NCI-H2196 (cell line): ENCODE measurements around the gene SH3BP1.
"Not testable (repeated sequence)": the region's sequence is repeated elsewhere in the genome, so short reads cannot be mapped to it uniquely, and the experiment has no call there.

Experiments
- DNase-seq: peaks from one replicate; lab custom pipeline; 2025; ENCODE audit not compliant: unreplicated experiment; lab: John Stamatoyannopoulos, UW

SH3BP1 gene

DNA sequence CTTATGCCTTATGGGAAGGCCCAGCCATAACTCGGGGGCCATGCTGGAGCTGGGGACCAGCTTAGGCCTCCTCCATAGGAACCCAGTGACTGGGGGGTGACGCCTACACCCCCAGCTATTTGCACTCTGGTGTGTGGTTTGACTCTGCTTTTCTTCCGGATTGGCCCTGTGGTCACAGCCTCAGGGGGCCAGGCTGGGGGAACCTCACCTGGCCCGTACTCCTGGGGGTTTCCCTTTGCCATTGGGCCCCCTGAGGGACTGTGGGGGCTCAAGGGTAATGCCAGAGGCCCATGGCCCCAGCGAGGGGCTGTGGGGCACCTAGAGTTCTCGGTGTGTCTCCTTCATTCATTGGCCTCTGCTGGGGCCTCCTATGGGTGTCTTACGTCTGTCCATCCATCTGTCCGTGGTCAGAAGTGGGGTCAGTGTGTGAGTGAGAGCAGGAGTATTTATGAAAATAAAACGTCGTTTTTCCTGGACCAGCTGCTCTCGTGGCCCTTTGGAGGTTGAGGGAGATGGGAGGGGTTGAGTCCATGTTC is 6.3 kb upstream of the SH3BP1 start:
- DNase-seq = no peak

DNA sequence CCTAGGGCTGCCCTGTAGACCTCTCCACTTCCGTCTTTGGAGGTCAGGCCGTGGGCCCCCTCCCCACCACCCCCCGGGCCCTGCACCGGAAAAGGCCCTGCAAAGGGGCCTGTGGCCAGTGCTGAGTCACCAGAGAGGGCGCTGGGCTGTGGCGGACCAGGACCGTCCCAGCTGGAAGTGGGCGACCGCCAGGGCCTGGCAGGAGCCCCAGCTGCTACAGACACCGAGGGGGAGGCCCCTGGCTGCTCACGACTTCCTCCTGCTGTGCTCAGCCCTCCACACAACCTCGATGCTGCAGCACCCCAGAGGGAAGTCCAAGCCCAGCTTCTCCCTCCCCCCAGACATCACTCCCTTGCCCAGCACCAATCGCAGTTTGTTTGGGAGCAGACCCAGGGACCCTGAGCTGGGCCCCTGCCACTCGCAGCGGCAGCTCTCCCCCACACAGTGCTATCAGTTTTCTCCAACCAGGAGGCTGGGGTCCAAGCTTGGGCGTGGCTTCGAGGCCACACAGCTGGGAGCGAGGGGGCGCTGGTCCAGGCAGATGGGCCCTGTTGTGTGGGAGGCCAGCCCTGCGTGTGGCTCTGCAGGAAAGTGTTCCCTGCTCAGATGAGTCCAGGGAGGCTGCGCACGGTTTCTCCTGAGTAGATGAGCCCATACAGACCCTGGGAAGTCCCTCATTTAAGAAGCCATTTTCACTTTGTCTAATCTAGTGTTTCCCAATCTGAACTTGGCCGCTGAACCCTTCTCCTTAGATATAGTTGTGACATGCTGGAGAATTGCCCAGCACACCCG is 5.6 kb upstream of the SH3BP1 start:
- DNase-seq = no peak

DNA sequence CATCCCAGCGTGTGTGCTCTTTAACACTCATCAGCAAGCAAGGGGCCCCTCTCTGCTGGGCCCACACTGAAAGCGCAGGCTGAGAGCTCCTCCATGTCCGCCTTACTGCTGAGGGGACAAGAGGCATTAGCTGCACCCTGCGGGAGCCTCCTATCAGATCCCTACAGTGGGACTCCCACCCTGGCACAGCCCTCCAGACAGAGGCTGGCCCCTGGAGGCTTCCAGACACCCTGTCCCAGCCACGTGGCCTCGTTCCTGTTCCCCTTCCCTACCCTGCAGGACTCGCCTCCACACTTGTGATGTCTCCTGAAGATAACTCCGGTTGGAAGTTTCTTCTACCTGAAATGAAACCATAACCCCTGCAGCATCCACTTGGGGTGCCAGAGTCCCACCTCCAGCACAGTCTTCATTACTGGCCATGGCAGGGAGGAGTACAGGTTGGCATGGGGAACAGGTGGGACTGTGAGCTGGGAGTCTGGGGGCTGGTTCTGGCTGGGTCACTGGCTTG is 5.0 kb upstream of the SH3BP1 start:
- DNase-seq = no peak

DNA sequence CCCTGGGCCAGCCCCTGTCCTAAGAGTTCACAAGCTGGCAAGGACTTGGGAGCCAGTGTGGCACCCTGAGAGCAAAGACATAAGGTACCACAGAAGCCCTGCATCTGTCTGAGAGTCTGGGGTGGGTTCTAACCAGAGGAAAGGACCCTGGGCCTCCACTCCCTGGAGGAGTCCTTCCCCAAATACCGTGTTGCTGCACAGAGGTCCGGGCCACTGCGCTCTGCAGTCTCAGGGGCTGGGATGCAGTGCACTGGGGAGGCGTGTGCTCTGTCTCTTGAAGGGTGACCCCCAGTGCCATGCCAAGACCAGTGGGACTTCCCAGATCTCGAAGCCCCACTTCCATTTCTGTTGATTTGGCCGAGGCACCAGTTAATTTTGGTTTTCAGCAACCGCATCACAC is 4.3 kb upstream of the SH3BP1 start:
- no peak for DNase-seq

DNA sequence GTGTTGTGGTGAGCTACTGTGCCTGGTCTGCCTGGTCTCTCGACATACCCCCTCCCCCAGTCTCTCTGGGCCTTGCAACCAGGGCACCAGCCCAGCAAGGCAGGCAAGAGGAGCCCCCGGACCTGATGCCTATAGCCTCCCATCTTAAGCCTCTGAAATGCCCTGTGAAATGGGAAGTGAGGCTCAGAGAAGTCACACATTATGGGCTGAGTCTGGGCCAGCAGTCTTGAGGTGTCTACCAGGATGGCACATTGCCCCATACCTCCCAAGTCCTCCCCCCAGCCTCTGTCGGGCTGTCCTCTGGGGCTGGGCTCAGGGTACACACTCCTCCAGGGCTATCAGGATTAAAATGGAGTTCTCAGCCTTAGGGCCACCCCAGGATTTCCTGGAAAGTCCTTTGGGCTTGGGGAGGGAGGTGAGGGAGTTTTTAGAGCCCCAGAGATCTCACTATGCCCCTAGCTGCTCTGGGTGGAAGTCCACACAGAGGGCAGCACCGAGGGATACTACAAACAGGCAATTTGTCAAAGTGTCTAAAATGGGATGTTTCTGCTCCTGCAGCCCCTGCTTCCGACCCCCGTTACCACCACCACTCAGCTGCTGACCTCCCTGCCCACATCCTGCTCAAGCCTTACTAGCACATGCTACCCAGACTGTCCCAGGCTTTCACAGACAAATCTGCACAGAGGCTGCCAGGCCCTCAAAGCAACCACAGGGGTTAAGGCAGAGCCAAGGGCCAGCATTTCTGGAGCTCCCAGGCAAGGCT is 3.1 kb upstream of the SH3BP1 start:
- DNase-seq = no peak

DNA sequence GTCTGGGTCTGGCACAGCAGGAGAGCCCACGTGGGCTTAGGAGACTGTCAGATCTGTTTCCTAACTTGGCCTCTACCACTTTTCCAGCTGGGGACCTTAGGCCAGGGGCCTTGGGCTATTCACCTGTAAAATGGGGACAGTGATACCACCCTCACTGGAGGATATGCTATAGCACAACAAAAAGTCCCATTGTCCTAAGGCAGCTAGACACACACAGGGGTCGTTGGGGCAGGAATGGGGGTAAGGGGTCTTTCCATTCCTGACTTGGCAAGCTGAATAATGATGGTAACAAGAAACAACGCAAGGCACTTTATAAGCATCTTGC is 2.6 kb upstream of the SH3BP1 start:
- DNase-seq = no peak

DNA sequence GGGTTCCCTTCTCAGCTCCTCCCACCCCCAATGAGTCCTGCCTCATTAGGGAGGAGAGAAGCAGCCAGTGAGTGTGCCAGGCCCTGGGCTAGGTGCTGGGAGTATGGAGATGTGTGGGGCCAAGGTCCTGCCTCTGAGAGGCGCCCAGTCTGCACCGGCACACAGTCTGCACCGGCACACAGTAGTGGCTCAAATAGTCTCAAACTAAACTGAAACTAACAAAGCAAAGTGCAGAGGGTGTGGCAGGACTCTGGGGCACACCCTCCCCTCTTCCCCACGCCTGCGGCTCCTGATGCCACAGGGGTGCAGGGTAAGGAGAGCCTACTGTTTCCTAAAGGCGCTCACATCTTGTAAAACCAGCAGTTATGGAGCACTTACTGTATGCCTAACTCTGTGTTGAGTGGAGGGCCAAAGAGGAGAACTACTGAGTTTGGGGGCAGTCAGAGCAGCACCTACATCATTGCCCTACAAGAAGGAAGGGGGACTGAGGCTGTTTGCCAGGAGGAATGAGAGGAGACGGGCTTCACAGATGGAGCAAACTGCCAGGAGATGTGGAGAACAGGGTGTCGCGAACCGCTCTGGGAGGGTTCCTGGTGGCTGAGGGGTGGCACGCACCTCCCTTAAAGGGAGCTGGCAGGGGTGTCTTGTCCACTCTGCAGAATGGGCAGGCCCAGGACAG is 939 bp upstream of the SH3BP1 start:
- no peak for DNase-seq

DNA sequence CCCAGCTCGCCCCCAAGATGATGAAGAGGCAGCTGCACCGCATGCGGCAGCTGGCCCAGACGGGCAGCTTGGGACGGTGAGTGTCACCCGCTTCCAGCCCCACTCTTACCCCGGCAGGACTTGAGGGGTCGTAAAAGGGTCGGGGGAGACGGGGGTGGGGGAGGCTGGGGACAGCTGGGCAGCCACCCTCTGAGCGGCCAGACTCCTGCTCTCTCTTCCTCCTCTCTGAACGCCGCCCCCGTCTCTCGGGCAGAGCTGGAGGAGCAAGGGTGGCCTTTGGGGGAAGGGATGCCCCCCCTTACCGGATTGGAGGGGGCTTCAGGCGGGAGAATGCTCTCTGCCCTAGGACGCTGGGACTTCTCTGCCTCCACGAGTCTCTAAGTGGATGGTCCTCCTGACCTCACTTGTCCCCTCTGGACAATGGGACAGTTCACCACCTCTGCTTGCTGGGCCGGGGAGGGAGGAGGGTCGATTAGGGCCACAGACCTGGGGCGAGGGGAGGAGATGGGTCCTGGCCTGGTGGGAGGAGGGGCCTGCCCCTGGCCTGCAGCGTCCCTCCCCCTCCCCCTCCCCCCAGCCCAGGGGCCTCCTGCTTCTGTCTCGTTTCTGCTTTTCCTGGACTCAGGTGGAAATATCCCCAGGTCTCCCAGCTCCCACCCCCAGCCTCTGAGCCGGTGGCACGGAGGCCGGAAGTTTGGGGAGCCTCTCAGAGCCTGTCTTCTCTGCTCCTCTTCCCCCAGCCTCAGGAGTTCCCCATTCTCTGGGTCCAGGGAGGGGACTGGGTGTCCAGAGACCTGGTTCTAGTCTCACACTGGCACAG is 512 bp downstream of the SH3BP1 start:
- no peak for DNase-seq

DNA sequence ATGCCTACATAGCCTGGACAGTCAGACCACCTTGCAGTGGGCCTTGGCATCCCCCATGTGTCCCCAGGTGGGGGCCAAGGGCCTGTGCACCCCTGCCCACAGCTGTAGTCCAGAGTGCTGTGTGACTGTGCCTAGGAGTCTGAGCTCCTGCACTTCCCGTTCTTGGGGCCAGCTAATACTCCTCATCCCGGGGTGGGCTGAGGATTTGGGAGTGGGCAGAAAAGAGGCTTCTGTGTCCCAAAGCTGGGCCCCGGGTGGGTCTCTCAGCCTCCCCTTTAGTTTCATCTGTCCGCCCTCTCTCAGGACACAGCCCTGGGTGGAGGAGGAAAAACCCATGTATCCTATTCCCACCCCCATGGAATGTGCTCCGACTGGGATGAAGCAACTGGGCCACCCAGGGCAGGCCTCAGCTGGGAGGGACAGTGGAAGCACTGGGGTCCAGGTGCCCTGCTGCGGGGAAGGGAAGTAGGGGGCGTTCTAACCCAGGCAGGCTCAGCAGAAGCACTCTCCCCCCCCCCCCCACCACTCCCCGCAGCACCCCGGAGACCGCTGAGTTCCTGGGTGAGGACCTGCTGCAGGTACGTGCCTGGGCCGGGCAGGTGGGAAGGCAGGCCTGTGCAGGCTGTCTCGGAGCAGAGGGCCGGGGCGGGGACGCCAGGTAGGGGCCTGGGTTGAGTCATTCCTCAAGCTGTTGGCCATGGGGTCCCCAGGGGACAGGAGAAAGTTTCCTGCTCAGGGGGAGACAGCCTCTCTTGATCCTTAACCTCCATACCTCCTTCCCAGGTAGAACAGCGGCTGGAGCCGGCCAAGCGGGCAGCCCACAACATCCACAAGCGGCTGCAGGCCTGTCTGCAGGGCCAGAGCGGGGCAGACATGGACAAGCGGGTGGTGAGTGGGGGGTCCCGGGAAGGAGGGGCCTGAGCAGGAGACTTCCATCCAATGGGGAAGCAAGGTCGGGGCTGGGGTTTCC is 1.4 kb downstream of the SH3BP1 start:
- no peak for DNase-seq

DNA sequence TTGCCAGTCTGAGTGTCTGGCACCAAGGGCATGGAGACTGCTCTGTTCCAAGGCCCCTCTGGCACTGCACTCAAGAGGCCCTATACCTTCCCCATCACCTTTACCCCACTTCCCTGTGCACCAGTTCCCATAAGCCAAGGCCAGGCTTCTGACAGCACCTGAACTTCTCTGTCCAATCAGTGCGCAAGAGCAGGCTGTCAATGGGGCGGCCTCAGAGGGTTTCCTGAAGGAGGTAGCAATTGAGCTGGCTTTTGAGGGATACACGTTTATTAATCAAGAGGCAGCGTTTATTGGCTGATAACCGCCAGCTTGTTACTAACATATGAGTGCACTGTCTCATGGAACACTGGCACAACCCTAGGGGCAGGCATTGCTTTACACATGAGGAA is 2.1 kb downstream of the SH3BP1 start:
- DNase-seq = no peak

DNA sequence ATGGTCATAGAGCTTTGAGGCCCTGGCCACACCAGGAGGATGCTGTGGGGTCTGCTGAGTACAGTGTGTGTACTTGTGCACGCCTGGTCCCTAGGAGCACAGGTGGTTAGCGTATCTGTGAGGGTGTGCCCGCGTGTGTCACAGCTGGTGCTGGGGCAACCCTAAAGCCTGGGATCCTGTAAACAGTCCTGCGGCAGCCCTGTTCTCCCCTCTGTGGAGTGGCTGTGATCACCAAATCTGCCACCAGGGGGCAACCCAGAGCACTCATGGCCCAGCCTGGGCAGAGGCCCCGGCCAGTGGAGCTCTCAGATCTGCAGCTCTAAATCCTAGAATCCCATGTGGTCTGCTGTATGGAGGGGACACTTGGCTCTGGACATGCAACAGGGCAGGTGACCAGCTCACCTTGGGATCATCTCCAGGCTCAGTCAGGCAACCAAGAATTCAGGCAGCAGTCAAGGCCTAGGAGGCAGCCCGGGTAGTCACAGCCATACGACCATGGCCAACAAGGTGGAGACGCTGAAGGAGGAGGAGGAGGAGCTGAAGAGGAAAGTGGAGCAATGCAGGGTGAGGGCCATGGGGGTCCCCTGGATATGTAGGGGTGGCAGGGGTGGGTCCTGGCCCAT is 3.9 kb downstream of the SH3BP1 start:
- peak; percentile 52 for DNase-seq

DNA sequence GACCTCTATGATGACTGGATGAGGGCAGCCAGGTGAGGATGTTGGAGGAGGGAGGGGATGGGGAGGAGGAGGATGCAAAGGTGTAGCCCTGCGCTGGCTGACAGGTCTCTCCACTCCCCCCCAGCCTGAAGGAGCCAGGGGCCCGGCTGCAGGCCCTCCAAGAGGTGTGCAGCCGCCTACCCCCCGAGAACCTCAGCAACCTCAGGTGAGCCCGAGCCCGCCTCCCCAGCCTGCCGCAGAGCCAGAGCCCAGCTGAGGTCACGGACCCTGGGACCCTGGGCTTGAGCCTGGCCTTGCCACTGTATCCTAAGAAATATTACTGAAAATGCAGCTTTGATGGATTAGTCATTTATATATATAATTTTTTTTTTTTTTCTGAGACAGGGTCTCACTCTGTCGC is 7.8 kb downstream of the SH3BP1 start:
- DNase-seq = no peak

DNA sequence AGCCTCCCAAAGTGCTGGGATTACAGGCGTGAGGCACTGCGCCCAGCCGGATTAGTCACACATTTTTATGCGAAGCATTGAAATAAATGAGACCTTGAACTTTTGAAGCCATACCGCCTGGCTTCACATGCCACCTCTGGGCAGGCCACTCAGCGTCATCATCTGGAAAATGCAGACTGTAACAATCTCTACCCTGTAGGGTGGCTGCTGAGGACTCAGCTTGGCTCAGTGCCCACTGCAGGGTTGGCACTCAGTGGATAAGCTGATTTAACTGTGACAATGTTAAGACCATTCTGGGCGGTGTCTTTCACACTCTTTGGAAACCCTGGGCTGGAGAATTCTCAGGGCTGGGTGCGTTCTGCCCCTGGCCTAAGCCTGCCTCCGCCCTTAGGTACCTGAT is 8.5 kb downstream of the SH3BP1 start:
- DNase-seq = no peak

DNA sequence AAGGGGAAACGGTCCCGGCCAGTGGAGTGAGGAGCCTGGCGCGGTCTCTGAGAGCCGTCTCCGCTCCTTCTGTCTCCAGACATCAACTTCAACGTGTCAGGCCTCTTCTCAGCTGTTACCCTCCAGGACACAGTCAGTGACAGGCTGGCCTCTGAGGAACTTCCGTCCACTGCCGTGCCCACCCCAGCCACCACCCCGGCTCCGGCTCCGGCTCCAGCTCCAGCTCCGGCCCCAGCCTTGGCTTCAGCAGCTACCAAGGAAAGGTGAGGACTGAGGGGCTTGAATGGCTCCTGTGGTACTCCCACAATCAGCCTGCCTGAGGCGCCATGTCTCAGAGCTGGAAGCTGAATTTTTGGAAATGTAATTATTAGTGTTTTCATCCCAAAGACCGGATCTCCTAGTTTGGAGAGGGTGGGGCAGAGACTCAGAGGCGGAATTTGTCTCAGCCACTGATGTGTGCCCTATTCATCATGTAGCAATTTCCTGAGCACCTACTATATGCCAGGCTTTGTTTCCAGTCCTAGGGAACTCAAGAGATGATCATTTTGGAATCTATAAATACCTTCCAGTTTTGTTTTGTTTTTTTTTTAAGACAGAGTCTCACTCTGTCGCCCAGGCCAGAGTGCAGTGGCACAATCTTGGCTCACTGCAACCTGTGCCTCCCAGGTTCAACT is 11.1 kb downstream of the SH3BP1 start:
- DNase-seq = no peak

DNA sequence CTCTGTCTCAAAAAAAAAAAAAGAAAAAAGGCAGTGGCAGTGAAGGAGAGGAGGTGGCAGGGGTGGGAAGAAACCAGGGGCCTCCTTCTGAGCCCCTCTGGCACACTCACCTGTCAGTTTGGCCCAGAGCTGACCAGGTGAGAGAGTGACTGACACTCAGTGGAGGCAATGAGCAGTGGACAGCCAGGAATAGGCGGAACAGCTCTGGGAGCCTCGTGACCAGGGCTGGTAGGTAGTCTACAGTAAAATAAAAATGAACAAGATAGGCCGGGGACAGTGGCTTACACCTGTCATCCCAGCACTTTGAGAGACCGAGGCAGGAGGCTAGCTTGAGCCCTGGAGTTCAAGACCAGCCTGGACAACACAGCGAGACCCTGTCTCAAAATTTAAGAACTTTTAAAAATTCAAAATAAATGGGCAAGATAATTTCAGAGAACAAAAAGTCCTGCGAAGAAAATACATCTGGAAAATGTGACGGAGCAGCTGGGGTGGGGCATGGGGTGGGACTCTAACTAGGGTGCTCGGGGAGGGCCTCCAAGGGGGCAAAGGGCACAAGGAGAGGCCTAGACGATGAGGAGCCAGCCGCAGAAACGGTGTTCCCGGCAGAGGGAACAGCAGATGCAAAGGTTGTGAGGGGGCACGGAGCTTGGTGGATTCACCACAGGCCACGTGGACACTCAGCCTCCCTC is 15.2 kb downstream of the SH3BP1 start:
- no peak for DNase-seq

DNA sequence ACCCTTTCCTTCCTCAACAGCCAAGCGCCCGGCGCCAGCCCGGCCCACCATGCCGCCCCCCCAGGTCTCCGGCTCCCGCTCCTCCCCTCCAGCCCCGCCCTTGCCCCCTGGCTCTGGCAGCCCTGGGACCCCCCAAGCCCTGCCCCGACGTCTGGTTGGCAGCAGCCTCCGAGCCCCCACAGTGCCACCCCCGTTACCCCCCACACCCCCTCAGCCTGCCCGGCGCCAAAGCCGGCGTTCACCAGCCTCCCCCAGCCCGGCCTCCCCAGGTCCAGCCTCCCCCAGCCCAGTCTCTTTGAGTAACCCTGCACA is 15.7 kb downstream of the SH3BP1 start:
- no peak for DNase-seq

DNA sequence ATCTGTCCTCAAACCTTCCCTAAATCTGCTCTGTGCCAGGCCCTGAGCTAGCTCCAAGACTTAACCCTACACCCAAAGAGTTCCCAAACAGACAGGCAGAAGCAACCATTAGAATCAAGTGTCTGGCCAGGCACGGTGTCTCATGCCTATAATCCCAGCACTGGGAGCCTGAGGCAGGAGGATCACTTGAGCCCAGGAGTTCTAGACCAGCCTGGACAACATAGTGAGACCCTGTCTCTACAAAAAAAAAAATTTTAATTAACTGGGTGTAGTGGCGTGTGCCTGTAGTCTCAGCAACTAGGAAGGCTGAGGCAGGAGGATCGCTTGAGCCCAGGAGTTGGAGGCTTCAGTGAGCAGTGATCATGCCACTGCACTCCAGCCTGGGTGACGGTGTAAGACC is 17.1 kb downstream of the SH3BP1 start:
- not testable (repeated sequence) for DNase-seq

DNA sequence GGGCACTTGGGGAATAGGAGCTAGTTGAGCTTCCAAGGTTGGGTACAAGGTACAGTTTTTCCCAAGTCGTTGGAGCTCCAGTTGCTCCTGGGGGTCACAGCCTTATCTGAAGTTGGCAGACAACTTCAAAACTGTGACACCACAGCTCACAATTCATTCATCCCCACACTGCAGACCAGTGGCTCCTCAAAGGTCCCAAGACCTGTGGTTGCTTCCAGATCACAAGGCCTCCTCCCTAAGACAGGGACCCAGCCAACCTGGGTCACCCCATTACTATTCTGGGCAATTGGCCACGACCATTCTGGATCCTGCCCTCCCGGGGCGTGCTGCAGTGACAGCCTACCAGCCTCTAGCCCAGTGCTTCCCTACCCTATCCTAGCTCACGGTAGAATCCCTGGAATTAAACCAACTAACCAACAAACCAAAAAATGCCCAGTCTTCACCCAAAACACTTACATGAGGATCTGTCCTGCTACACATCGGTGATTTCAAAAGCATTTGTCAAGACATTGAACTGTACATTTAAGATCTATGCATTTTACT is 18.2 kb downstream of the SH3BP1 start:
- DNase-seq = no peak
